Activated CD8-positive, alpha-beta memory T cell treated with anti-CD3 and anti-CD28 coated beads, Interleukin-2, amount 50 U/mL, for 4 hours (primary cell): ENCODE data around the gene BTK.
"Not testable (repeated sequence)": the region's sequence is repeated elsewhere in the genome, so short reads cannot be mapped to it uniquely, and the experiment has no call there.

ENCODE experiments used
- DNase-seq: peaks from one replicate; pipeline ENCODE4 v3.0.0-alpha.2; 2020

Gene BTK

DNA sequence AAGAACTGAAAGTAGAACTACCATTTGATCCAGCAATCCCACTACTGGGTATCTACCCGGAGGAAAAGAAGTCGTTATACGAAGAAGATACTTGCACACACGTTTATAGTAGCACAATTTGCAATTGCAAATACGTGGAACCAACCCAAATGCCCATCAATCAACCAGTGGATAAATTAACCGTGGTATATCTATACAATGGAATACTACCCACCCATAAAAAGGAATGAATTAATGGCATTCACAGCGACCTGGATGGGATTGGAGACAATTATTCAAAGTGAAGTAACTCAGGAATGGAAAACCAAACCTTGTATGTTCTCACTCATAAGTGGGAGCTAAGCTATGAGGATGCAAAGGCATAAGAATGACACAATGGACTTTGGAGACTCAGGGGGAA lies 51.7 kb downstream of the BTK start:
- not testable (repeated sequence) for DNase-seq

DNA sequence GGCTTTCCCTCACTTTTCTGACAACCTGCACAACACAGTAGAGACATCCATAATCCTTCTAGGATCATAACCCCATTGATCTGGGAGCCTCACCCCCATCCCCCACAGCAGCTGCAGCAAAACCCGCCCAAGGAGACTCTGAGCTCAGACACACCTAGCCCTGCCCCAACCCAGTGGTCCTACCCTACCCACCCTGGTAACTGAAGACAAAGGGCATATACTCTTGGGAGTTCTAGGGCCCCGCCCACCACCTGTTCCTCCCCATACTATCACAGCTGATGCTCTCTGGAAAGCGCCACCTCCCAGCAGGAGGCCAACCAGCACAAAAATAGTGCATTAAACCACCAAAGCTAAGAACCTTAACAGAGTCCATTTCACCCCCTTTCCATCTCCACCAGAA lies 59.4 kb downstream of the BTK start:
- DNase-seq, result not testable (repeated sequence)

- DNase-seq, result no peak
Observed at GRCh38 chrX:101303790-101304189, 82.2 kb downstream of the BTK start.
